Tibial nerve (tissue), 4 donors: ENCODE data around the gene ZWILCH. TPM values are rescaled to one million over a fixed set of nuclear protein-coding genes. Genes with fewer than 3 reads are reported as not detected.

Source experiments
- DNase-seq, 2 donors: peaks; one replicate each; pipeline ENCODE4 v3.0.0-alpha.2; 2019; ENCODE audit warnings: low spot score in 2 of 2
- H3K27ac ChIP-seq, 4 donors: fragments of 200-600 bp; sonication (generic) in 3 of 4; one replicate each; pipeline ENCODE4 v1.5.1; 2017 to 2019; ENCODE audit warnings: mild to moderate bottlenecking in 1 of 4
- H3K27me3 ChIP-seq, 2 donors: fragments of 200-600 bp; sonication (generic) in 1 of 2; one replicate each; pipeline versions ENCODE4 v1.5.1 to v1.6.0; 2017 to 2019
- H3K36me3 ChIP-seq, 3 donors: fragments of 200-600 bp; sonication (generic); one replicate each; pipeline ENCODE4 v1.5.1; 2018 to 2019
- H3K4me1 ChIP-seq, 4 donors: fragments of 200-600 bp; sonication (generic) in 3 of 4; one replicate each; pipeline ENCODE4 v1.5.1; 2017 to 2019
- H3K4me3 ChIP-seq, 4 donors: fragments of 200-600 bp; sonication (generic) in 3 of 4; one replicate each; pipeline ENCODE4 v1.5.1; 2017 to 2019; ENCODE audit warnings: mild to moderate bottlenecking in 1 of 4, moderate library complexity in 1 of 4
- H3K9me3 ChIP-seq, 4 donors: fragments of 200-600 bp; sonication (generic) in 3 of 4; one replicate each; pipeline ENCODE4 v1.5.1; 2017 to 2019
- EP300 ChIP-seq, 2 donors: sonication (generic); formaldehyde crosslinking; IDR thresholded peaks; one replicate each; pipeline ENCODE4 v1.6.1; 2017; ENCODE audit warnings: antibody characterized with exemption in 2 of 2, mild to moderate bottlenecking in 1 of 2
- POLR2A ChIP-seq, 2 donors: fragments of 450-650 bp; IDR thresholded peaks; one replicate each; pipeline ENCODE4 v1.6.1; 2017; ENCODE audit warnings: antibody characterized with exemption in 2 of 2, mild to moderate bottlenecking in 2 of 2, moderate library complexity in 2 of 2
- WGBS, 2 donors: methylation state at CpG; one replicate each; pipeline ENCODE4 v1.1.5; 2018; 5-methylcytosine and 5-hydroxymethylcytosine counted together
- total RNA-seq, 4 donors: library from RNA; depleted of rRNA; stranded (reverse); fragments of >200 nt; gene quantifications; one replicate each; pipeline ENCODE4 v1.1.0, GENCODE V29; 2016
- TF ChIP-seq, protein P1 (sequence below), 5 experiments: fragments of 200-600 bp in 3 of 5; fragments of 450-650 bp in 2 of 5; sonication (generic) in 3 of 5; IDR thresholded peaks; one replicate each; pipeline ENCODE4 v1.5.1; 2016 to 2019; ENCODE audit warnings: antibody characterized with exemption in 5 of 5, mild to moderate bottlenecking in 3 of 5, moderate library complexity in 2 of 5

ZWILCH gene
- total RNA-seq, 4 donors from 2014 or later, result 4.1 to 5.5 (median 4.2) TPM

DNA sequence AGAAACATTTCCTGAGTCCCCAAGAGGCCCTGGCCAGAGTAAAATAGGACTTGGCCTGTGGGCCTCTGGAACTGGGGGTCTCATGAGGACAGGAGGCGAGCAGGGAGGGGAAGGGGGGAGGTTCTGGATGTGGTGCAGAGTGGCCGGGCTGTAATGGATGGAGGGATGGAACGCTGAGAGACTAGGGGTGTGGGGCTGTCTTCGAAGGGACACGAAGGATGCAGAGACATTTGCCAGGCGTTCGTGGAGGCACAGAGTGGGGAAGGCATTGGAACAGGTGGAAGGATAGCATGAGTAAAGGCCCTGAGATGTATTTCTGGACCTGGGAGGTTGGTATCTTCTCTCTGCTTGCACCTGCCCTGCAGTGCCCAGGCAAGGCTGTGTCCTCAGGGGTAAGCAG lies 62.8 kb downstream of the ZWILCH start:
- DNase-seq, result no peak
- 86 to 87% methylated on average over 7 of the region's 7 CpGs for WGBS, 2 donors
- H3K9me3 ChIP-seq, result no peaks in the 10 kb centered on the region
- no peak overlapping the region for H3K27ac ChIP-seq
- H3K4me3 ChIP-seq, result no peak overlapping the region
- no peak for TF ChIP-seq POLR2A (IDR thresholded peaks at IDR 0.05)
- no peak for TF ChIP-seq EP300 (IDR thresholded peaks at IDR 0.05)
- peaks cover 0 to 24% (median 0%) of the 10 kb centered on the region in 4 donors for H3K4me1 ChIP-seq
- H3K27me3 ChIP-seq, result no peaks in the 10 kb centered on the region
- H3K36me3 ChIP-seq, result no peaks in the 10 kb centered on the region

DNA sequence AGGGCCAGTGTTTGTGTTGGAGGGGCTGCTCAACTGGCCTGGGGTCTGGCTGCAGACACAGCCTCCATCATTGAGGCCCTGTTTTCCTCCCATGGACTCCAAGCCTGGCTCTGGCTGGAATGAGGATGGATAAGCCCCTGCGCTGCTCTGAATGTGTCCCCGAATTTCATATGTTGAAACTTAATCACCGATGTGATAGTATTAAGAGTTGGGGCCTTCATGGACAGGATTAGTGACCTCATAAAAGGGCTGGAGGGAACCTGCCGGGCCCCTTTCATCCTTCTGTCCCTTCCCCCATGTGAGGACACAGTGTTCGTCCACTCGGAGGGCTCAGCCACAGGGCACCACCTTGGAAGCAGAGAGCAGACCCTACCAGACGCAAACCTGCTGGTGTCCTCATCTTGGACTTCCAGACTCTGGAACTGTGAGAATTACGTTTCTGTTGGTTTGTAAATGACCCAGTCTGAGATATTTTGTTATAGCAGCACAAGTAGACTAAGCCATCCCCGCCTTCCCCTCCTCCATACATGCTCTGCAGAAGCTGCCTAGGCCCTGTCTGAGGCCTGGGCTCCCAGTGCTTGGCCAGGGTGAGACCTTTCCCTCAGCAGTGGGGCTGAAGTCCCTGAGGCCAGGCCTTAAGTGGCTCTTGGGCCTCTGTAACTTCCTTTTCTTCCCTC lies 64.5 kb downstream of the ZWILCH start:
- Histone ChIP-seq H3K9me3 (no peaks in the 10 kb centered on the region), H3K27me3 (no peaks in the 10 kb centered on the region), H3K4me1 (peaks cover 0 to 27% (median 0%) of the 10 kb centered on the region in 4 donors), H3K4me3 (no peak overlapping the region), H3K27ac (no peak overlapping the region), H3K36me3 (no peaks in the 10 kb centered on the region)
- DNase-seq, result no peak
- TF ChIP-seq EP300 (IDR thresholded peaks at IDR 0.05) (no peak), POLR2A (IDR thresholded peaks at IDR 0.05) (no peak)
- TF ChIP-seq, protein P1, sequence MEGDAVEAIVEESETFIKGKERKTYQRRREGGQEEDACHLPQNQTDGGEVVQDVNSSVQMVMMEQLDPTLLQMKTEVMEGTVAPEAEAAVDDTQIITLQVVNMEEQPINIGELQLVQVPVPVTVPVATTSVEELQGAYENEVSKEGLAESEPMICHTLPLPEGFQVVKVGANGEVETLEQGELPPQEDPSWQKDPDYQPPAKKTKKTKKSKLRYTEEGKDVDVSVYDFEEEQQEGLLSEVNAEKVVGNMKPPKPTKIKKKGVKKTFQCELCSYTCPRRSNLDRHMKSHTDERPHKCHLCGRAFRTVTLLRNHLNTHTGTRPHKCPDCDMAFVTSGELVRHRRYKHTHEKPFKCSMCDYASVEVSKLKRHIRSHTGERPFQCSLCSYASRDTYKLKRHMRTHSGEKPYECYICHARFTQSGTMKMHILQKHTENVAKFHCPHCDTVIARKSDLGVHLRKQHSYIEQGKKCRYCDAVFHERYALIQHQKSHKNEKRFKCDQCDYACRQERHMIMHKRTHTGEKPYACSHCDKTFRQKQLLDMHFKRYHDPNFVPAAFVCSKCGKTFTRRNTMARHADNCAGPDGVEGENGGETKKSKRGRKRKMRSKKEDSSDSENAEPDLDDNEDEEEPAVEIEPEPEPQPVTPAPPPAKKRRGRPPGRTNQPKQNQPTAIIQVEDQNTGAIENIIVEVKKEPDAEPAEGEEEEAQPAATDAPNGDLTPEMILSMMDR (IDR thresholded peaks at IDR 0.05), result no peak
- 76 to 91% methylated on average over 8 of the region's 9 CpGs for WGBS, 2 donors

DNA sequence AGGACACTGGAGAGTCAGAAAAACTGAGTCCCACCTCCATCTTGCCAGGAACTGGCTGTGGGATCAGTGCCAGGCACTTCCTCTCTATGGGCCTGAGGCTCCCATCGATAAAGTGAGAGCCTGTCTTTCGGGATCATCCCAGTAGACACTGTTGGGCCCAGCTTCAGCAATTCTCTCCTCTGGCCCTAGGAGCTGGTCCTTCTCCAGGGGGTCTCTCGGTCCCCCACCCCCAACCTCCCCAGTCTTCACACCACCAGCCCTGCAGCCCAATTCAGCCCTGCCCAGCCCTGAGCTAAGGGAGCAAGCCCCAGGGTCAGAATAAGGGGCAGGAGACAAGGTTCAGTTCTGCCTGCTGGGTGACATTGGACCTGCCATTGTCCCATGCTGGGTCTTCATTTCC lies 65.2 kb downstream of the ZWILCH start:
- Histone ChIP-seq H3K4me1 (peaks cover 0 to 25% (median 0%) of the 10 kb centered on the region in 4 donors), H3K9me3 (no peaks in the 10 kb centered on the region), H3K4me3 (no peak overlapping the region), H3K27me3 (no peaks in the 10 kb centered on the region), H3K27ac (no peak overlapping the region), H3K36me3 (no peaks in the 10 kb centered on the region)
- TF ChIP-seq EP300 (IDR thresholded peaks at IDR 0.05) (no peak), POLR2A (IDR thresholded peaks at IDR 0.05) (no peak)
- TF ChIP-seq, protein P1 (IDR thresholded peaks at IDR 0.05), result no peak
- DNase-seq, result no peak
- 82 to 96% methylated on average over 3 of the region's 3 CpGs for WGBS, 2 donors

DNA sequence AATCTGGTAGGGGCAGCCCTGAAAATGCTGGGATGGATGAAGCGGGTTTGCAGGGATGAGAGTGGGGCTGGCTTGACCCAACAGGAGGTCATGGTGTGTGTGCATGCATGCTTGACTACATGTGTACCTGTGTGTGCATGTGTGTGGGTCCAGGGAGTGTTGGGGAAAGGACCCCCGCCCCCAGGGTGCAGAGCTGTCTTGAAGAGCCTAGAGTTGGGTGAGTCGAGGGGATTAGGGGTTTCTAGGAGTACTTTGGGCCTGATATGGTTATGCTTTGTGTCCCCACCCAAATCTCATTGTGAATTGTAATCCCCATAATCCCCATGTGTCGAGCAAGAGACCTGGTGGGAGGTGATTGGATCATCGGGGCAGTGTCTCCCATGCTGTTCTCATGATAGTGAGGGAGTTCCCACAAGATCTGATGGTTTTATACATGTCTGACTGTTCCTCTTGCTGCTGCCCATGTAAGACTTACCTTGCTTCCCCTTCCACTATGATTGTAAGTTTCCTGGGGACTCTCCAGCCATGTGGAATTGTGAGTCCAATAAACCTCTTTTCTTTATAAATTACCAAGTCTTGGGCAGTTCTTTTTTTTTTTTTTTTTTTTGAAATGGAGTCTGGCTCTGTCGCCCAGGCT lies 65.8 kb downstream of the ZWILCH start:
- DNase-seq, result no peak
- 83 to 90% methylated on average over 6 of the region's 6 CpGs for WGBS, 2 donors
- no peaks in the 10 kb centered on the region for H3K9me3 ChIP-seq
- H3K4me1 ChIP-seq, result peaks cover 0 to 20% (median 0%) of the 10 kb centered on the region in 4 donors
- TF ChIP-seq EP300 (IDR thresholded peaks at IDR 0.05) (no peak), POLR2A (IDR thresholded peaks at IDR 0.05) (no peak)
- TF ChIP-seq, protein P1 (IDR thresholded peaks at IDR 0.05), result no peak
- no peak overlapping the region for H3K27ac ChIP-seq
- no peaks in the 10 kb centered on the region for H3K36me3 ChIP-seq
- no peak overlapping the region for H3K4me3 ChIP-seq
- H3K27me3 ChIP-seq, result no peaks in the 10 kb centered on the region

DNA sequence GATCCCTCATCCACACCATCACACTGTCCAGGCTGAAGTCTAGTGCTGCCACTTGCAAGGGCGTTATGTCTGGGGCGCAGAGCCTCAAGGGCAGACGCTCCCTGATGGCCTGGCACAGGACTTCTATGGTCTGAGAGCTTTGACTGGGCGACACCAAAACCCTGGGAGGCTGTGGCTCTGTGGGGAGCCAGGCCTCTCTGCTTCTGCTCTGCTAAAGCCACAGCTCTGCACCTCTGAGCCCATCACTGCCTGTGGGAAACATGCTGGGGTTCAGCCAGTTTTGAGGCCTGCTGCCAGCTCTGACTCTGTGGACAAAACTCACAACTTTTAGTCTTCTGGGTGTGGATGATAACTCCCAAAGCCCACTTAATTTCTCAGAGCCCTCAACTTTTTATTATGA lies 67.0 kb downstream of the ZWILCH start:
- DNase-seq, result no peak
- Histone ChIP-seq H3K9me3 (no peaks in the 10 kb centered on the region), H3K27me3 (no peaks in the 10 kb centered on the region), H3K27ac (no peak overlapping the region), H3K36me3 (no peaks in the 10 kb centered on the region), H3K4me3 (no peak overlapping the region), H3K4me1 (peaks cover 0 to 8% (median 0%) of the 10 kb centered on the region in 4 donors)
- 50 to 92% methylated on average over 1 to 4 of the region's 4 CpGs for WGBS, 2 donors
- TF ChIP-seq EP300 (IDR thresholded peaks at IDR 0.05) (no peak), POLR2A (IDR thresholded peaks at IDR 0.05) (no peak)
- TF ChIP-seq, protein P1 (IDR thresholded peaks at IDR 0.05), result no peak
